Hepatocyte (in vitro differentiated cells): ENCODE results near the gene FILIP1L. TPM values are rescaled to one million over a fixed set of nuclear protein-coding genes. Genes with fewer than 3 reads are reported as not detected.

ENCODE experiments used
- DNase-seq: peaks from one replicate; pipeline ENCODE4 v3.0.0-alpha.2; 2016; ENCODE audit warnings: low spot score
- H2AFZ ChIP-seq: fragments of 200-600 bp; sonication (generic); 2 replicates; pipeline ENCODE4 v1.6.0; 2016; ENCODE audit warnings: antibody characterized with exemption, mild to moderate bottlenecking
- H3K27ac ChIP-seq: fragments of 200-600 bp; sonication (generic); 2 replicates; pipeline ENCODE4 v1.5.1; 2016; ENCODE audit warnings: mild to moderate bottlenecking
- H3K27me3 ChIP-seq: fragments of 200-600 bp; sonication (generic); 2 replicates; pipeline ENCODE4 v1.6.1; 2016
- H3K36me3 ChIP-seq: fragments of 200-600 bp; sonication (generic); replicated peaks from 2 replicates; pipeline ENCODE4 v1.5.1; 2016; ENCODE audit warnings: low read depth; ENCODE audit not compliant: insufficient read depth
- H3K4me1 ChIP-seq: fragments of 200-600 bp; sonication (generic); 2 replicates; pipeline ENCODE4 v1.5.1; 2016; ENCODE audit warnings: mild to moderate bottlenecking, moderate library complexity; ENCODE audit not compliant: insufficient read depth
- H3K4me2 ChIP-seq: fragments of 200-600 bp; sonication (generic); 2 replicates; pipeline ENCODE4 v1.6.0; 2016
- H3K4me3 ChIP-seq: fragments of 200-600 bp; sonication (generic); 2 replicates; pipeline ENCODE4 v1.5.1; 2016; ENCODE audit warnings: mild to moderate bottlenecking
- H3K79me2 ChIP-seq: fragments of 200-600 bp; sonication (generic); 2 replicates; pipeline ENCODE4 v1.6.0; 2017; ENCODE audit warnings: mild to moderate bottlenecking
- H3K9me2 ChIP-seq: fragments of 200-600 bp; sonication (generic); replicated peaks from 2 replicates; pipeline ENCODE4 v1.6.0; 2017; ENCODE audit warnings: mild to moderate bottlenecking; ENCODE audit not compliant: insufficient read depth
- H3K9me3 ChIP-seq: fragments of 200-600 bp; sonication (generic); 2 replicates; pipeline ENCODE4 v1.5.1; 2016; ENCODE audit warnings: low read depth, mild to moderate bottlenecking
- H4K20me1 ChIP-seq: fragments of 200-600 bp; sonication (generic); 2 replicates; pipeline ENCODE4 v1.6.0; 2016; ENCODE audit warnings: mild to moderate bottlenecking; ENCODE audit not compliant: insufficient read depth, poor library complexity, severe bottlenecking
- EZH2 ChIP-seq: fragments of 200-600 bp; sonication (generic); IDR thresholded peaks from 2 replicates; pipeline ENCODE4 v1.6.1; 2016; ENCODE audit warnings: antibody characterized with exemption, mild to moderate bottlenecking, borderline replicate concordance
- EZH2phosphoT487 ChIP-seq: fragments of 200-600 bp; sonication (generic); IDR thresholded peaks from one replicate; pipeline ENCODE4 v1.6.1; 2018; ENCODE audit warnings: antibody characterized with exemption, mild to moderate bottlenecking, low read depth, moderate library complexity; ENCODE audit not compliant: unreplicated experiment, severe bottlenecking
- WGBS: methylation state at CpG from one replicate; pipeline ENCODE4 v1.1.6; 2016; ENCODE audit warnings: low lambda C conversion rate; ENCODE audit errors: missing lambda C conversion rate; 5-methylcytosine and 5-hydroxymethylcytosine counted together
- polyA plus RNA-seq: library from polyadenylated mRNA; unstranded; fragments of >200 nt; fragmentation: Nextera tagmentation; extraction: Ambion mirVana; gene quantifications from 2 replicates; pipeline ENCODE4 v1.2.1, GENCODE V29; 2016
- total RNA-seq: library from RNA; depleted of rRNA; stranded (reverse); fragments of >200 nt; gene quantifications from 2 replicates; pipeline ENCODE4 v1.2.3, GENCODE V29; 2014
- TF ChIP-seq, protein P1 (sequence below): fragments of 200-600 bp; sonication (generic); IDR thresholded peaks from 2 replicates; pipeline ENCODE4 v1.5.1; 2016; ENCODE audit warnings: antibody characterized with exemption, mild to moderate bottlenecking; ENCODE audit not compliant: poor library complexity

The FILIP1L gene
- total and polyA plus RNA-seq, 2 experiments from 2014 or later: 48.2 to 49.4 TPM

DNA sequence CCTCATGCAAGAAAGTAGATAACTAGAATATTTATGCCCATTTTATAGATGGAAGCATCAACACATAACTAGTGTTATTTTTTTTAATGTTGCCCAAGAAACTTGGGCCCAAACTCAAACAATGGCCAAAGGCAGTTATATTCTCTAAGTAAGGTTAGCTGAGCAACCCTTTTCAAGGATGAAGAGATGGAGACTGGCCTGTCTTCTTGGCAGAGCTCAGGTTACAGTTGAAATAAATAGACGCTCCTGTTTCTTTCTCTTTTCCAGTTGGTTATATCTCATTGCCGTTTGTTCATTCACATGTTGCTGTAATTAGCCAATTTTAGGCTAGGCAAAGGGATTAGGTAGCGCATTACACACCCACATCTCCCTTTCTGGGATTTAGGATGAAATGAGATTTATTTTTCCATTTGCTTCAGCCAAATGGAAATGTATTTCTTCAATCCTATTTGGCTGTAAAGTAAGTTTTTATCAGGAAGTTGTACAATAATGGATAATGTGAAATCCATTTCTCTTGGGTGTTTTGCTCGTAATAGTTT, 203.5 kb downstream of the FILIP1L start:
- no peaks in the 10 kb centered on the region for H3K9me2 ChIP-seq
- H3K4me1 ChIP-seq: peaks cover 22% of the 10 kb centered on the region
- TF ChIP-seq, protein P1, sequence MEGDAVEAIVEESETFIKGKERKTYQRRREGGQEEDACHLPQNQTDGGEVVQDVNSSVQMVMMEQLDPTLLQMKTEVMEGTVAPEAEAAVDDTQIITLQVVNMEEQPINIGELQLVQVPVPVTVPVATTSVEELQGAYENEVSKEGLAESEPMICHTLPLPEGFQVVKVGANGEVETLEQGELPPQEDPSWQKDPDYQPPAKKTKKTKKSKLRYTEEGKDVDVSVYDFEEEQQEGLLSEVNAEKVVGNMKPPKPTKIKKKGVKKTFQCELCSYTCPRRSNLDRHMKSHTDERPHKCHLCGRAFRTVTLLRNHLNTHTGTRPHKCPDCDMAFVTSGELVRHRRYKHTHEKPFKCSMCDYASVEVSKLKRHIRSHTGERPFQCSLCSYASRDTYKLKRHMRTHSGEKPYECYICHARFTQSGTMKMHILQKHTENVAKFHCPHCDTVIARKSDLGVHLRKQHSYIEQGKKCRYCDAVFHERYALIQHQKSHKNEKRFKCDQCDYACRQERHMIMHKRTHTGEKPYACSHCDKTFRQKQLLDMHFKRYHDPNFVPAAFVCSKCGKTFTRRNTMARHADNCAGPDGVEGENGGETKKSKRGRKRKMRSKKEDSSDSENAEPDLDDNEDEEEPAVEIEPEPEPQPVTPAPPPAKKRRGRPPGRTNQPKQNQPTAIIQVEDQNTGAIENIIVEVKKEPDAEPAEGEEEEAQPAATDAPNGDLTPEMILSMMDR: no peak
- TF ChIP-seq EZH2 (no peak), EZH2phosphoT487 (no peak)
- no peaks in the 10 kb centered on the region for H3K27me3 ChIP-seq
- no peaks in the 10 kb centered on the region for H3K36me3 ChIP-seq
- no peaks in the 10 kb centered on the region for H4K20me1 ChIP-seq
- no peak overlapping the region for H3K4me2 ChIP-seq
- WGBS: 68% methylated on average over 4 of the region's 4 CpGs
- peak overlapping the region; percentile 74 for H3K27ac ChIP-seq
- H3K9me3 ChIP-seq: no peaks in the 10 kb centered on the region
- DNase-seq: no peak
- H3K79me2 ChIP-seq: no peaks in the 10 kb centered on the region
- no peak overlapping the region for H2AFZ ChIP-seq
- no peak overlapping the region for H3K4me3 ChIP-seq

GRCh38 chr3:99909714-99910495, 204.4 kb downstream of the FILIP1L start:
- Histone ChIP-seq H3K9me3 (no peaks in the 10 kb centered on the region), H3K36me3 (no peaks in the 10 kb centered on the region), H3K27me3 (no peaks in the 10 kb centered on the region), H3K4me2 (no peak overlapping the region), H3K4me1 (peaks cover 22% of the 10 kb centered on the region), H3K79me2 (no peaks in the 10 kb centered on the region), H2AFZ (no peak overlapping the region), H4K20me1 (no peaks in the 10 kb centered on the region), H3K27ac (peak overlapping the region; percentile 74), H3K4me3 (no peak overlapping the region), H3K9me2 (no peaks in the 10 kb centered on the region)
- DNase-seq: peak; percentile 28
- no peak for TF ChIP-seq EZH2
- TF ChIP-seq, protein P1: no peak
- no peak for TF ChIP-seq EZH2phosphoT487
- 37% methylated on average over 3 of the region's 3 CpGs for WGBS

DNA sequence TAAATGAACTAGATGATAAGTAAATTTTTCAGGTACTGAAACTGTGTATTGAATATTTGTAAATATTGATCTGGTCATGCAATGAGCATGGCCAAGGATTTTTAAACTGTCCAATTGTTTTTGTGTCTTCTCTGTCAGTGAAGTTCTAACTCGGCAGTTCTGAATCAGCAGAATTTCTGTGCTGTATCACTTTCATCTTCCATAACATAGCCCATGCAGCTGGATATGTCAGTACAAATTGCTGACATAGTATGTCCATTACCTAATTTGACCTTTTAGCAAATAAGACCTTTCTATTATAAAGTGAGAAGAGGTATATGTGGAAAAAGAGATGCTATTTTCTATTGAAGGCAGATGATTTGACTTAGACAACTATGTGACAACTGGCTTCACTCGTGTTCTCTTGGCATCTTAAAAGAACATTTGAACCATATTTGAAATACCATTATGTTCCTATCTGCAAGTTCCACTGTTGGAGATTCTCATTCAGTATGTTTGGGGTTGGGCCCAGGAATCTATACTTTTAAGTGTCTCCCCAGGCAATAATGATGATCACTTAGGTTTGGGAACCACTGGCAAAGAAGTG, 206.2 kb downstream of the FILIP1L start:
- no peaks in the 10 kb centered on the region for H3K9me3 ChIP-seq
- no peak overlapping the region for H3K4me3 ChIP-seq
- DNase-seq: no peak
- H3K79me2 ChIP-seq: no peaks in the 10 kb centered on the region
- no peaks in the 10 kb centered on the region for H4K20me1 ChIP-seq
- no peaks in the 10 kb centered on the region for H3K36me3 ChIP-seq
- no peak for TF ChIP-seq EZH2
- TF ChIP-seq, protein P1: no peak
- no peak for TF ChIP-seq EZH2phosphoT487
- no peak overlapping the region for H3K27ac ChIP-seq
- H3K9me2 ChIP-seq: no peaks in the 10 kb centered on the region
- no peak overlapping the region for H3K4me2 ChIP-seq
- whole genome bisulfite sequencing: 86% methylated on average over 2 of the region's 2 CpGs
- peaks cover 22% of the 10 kb centered on the region for H3K4me1 ChIP-seq
- no peak overlapping the region for H2AFZ ChIP-seq
- H3K27me3 ChIP-seq: no peaks in the 10 kb centered on the region
